ENCODE data around the gene SPTBN4.

SPTBN4 gene

DNA sequence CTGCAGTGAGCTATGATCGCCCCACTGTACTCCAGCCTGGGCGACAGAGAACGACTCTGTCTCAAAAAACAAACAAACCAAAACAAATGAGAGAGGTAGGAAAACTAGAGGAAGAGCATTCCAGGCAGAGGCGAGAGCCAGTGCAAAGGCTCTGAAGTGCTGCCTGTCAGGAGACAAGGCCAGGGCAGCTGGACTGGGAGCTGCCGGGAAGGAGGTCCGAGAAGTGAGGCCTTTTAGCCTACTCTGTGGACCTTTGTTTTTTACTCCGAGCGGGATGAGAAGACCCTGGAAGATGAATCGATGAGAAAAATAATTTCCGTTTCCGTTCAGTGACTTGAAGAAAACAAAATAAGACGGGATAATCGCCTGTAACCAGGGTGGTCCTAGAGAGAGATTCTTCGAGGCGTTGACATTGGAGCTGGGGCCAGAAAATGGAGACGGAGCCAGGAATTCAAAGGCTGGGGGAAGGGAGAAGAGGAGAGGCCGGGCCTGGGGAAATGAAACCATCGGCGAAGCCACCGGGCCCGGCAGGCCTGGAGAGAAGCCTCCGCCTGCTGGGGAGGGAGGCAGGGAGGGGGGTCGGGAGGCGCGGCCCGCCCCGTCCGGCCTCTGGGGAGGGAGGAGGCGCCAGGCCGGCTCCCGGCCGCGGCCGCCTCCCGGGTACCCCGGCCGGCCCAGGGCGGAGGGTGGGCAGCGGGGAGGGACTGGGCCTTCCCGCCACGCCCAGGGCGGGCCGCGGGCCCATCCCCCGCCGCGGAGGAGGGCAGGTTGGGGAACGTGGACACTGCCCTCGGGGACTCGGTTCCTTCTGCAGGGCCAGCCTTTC, 33.2 kb upstream of the SPTBN4 start:
- TF ChIP-seq, protein P1, sequence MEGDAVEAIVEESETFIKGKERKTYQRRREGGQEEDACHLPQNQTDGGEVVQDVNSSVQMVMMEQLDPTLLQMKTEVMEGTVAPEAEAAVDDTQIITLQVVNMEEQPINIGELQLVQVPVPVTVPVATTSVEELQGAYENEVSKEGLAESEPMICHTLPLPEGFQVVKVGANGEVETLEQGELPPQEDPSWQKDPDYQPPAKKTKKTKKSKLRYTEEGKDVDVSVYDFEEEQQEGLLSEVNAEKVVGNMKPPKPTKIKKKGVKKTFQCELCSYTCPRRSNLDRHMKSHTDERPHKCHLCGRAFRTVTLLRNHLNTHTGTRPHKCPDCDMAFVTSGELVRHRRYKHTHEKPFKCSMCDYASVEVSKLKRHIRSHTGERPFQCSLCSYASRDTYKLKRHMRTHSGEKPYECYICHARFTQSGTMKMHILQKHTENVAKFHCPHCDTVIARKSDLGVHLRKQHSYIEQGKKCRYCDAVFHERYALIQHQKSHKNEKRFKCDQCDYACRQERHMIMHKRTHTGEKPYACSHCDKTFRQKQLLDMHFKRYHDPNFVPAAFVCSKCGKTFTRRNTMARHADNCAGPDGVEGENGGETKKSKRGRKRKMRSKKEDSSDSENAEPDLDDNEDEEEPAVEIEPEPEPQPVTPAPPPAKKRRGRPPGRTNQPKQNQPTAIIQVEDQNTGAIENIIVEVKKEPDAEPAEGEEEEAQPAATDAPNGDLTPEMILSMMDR (IDR thresholded peaks at IDR 0.05) = no peak

DNA sequence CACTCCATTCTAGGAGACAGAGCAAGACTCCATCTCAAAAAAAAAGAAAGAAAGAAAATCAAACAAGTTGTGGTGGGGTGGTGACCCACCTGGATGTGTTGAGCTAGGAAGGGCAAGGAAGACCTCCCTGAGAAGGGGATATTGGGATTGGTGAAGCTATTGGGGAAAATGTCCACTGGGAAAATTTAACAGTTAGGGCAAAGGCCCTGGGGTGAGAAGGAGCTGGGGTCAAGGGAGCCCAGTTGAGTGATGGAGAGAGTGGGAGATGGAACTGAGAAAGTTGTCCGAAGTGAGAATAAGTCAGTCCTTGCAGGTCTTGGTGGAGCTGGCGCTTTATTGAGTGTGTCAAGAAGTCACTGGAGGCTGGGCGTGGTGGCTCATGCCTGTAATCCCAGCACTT, 28.5 kb upstream of the SPTBN4 start:
- TF ChIP-seq, protein P1 (IDR thresholded peaks at IDR 0.05) = no peak

DNA sequence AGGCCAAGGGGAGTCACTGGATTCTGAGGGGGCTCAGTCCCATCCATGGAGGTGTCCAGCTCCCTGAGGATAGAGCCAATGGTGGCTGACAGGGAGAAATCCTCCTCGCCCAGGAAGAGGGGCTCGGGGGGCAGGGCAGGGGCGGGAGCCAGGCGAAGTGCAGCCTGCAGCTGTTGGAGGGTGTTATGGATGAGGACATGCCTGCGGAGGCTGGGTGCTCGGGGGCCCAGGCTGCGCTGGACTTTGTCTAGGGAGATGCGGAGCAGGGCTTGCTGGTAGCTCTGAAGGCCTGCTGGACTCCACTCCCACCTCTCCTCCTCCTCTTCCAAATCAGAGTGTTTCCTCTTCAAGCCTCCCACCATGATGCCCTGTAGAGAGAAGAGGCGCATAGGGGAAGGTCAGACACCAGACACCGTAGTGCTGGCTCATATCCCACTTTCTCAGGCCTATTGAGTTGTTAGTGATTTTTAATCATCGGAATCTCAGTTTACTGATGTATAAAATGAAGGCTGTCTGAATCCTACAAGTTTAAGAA, 25.0 kb upstream of the SPTBN4 start:
- TF ChIP-seq, protein P1 (IDR thresholded peaks at IDR 0.05) = no peak

DNA sequence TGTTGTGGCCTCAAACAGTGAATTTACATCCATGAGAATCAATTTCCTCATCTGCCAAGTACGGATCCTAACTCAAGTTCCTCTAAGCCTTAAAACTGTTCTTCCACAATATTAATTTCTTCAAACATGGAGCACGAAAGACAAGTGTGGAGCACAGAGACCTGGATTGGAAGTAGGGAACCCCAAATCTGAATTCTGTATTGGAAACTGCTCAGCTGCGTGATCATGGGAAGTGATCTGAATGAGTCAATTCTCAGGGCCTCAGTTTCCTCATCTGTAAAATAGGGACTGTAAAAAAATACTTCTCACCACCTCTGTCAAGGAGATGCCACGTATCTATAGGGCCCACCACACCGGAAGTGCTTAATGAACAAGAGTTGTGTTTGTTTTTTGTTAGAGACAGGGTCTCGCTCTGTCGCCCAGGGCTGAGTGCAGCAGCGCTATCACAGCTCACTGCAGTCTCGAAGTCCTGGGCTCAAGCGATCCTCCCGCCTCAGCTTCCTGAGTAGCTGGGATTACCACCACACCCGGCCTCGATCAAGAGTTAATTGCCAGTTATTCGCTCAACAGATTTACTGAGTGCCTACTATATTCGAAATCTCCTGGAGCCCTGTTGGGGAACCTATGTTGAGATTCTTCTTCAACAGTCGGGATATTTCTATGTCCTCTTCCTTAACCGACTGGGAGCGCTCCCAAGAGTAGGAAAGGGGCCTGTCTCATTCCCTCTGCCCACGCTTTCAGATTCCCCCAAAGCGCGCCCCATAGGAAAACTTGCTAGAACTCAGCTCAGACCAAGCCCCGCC, 24.3 kb upstream of the SPTBN4 start:
- TF ChIP-seq, protein P1 (IDR thresholded peaks at IDR 0.05) = no peak

DNA sequence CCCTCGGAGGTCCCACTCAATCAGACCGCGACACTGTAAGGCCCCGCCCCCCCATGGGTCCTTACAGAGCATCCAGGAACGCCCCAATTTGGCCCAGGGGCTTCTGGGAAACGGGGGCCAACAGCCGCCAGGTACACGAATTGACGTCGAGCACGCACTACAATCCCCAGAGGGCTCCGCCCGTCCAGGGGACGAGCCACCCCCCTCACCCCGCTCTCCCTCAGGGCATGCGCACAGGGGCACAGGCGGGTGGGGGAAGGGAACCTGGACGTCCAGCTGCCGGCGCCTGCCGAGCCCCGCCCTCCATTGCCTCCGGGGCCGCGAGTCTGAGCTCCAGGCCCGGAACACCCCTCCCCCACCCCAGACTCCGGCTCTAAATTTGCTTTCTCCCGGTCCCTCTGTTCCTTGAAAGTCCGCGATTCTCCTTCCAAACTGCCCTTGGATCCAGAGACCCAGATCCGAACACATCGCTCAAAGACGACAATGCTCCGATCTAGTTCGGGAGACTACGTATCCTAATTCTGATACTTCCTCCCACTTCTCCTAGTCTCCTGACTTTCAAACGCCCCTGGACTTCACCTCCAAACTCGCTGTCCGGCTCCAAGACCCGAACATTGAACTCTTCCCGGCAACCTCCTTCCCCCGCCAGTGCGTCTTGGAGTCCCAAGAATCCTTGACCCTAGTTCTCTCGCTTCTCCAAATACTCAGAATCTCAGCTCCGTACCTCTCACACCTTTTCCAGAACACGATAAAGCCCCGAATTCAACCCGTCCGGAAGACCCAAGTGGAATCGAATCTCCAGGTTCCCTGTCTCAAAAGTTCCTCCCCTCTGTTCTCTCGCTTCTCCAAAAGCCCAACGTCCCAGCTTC, 23.4 kb upstream of the SPTBN4 start:
- TF ChIP-seq, protein P1 (IDR thresholded peaks at IDR 0.05) = no peak

DNA sequence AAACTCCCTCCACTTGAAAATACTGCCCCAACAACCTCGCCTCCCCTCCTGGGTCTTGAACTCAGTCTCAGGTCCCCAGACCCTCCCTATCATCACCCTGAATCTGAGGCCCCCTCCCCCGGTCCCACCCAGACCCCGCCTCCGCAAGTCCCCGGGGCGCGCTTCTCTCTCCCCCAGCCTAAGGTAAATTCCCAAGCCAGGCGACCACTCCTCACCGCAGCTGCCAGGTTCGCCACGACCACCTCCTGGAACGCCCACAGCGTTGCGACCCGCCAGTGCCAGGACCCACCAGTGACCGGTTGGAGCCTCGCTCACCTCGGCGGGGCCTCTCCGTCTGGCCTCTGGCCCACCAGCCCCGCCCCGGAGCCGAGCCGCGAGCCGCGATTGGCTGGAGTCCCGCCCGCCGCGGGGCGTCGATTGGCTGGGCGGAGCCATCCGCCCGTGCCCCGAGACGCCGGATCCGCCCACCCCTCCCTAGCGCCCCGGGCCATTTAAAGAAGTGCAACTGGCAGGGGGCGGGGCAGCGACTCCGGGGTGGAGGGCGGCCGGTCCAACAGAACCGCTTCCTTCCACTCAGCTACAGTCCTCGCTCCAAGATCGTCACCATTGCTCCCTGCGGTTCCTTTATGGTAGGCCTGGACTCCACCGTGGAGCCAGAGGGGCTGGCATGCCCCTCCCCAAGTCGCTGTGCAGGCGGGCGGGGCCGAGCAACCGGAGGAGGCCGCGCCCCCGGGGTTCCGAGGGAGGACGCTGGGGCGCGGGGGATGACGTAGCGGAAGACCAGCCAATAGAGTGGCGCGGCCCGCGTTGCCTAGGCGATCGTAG, 22.6 kb upstream of the SPTBN4 start, which contains the start of gene SERTAD3:
Gene SERTAD3, minus strand, starts transcription at position 336 of the 825 bp plus-strand sequence. CDS start 2,255 bp downstream, outside the sequence.
- TF ChIP-seq, protein P1 (IDR thresholded peaks at IDR 0.05) = no peak

Measured in LNCAP (cell line).